GM12878 (cell line): ENCODE measurements around the gene COL4A2. TPM values are rescaled to one million over a fixed set of nuclear protein-coding genes. Genes with fewer than 3 reads are reported as not detected.

Experiments used
- ATAC-seq: fragments of 200-7000 bp; cut with Tn5 transposase; 3 replicates; pipeline ENCODE4 v1.9.1; 2020; ENCODE audit warnings: mild to moderate bottlenecking, moderate library complexity
- BruUV-seq: library from RNA; stranded (reverse); fragments of 400-500 nt; replicated peaks from 2 replicates; lab custom pipeline; 2021; lab: Mats Ljungman, UMichigan
- CTCF ChIA-PET: fragments of 300-600 bp; sonication (Branson Sonifier 250); formaldehyde crosslinking; extraction: SDS; loops from one replicate; lab custom pipeline; 2021; ENCODE audit warnings: inconsistent platforms; lab: Yijun Ruan, JAX
- POLR2A ChIA-PET: fragments of 350-600 bp; formaldehyde crosslinking; extraction: SDS; loops from one replicate; lab custom pipeline; 2021; ENCODE audit warnings: inconsistent platforms; lab: Charles Lee
- RAD21 ChIA-PET: fragments of 300-600 bp; sonication (Branson Sonifier 250); formaldehyde crosslinking; loops from one replicate; lab custom pipeline; 2023; ENCODE audit warnings: antibody characterized with exemption; ENCODE audit not compliant: unreplicated experiment; lab: Charles Lee
- SMC1A ChIA-PET: fragments of 300-600 bp; sonication (Branson Sonifier 250); formaldehyde crosslinking; loops from one replicate; lab custom pipeline; 2023; ENCODE audit not compliant: unreplicated experiment, uncharacterized antibody; lab: Charles Lee
- DNase-seq: peaks from one replicate; pipeline ENCODE4 v3.0.0-alpha.2; 2011; ENCODE audit warnings: low read depth, low spot score
- FAIRE-seq: peaks from 3 replicates; lab custom pipeline; 2011; peaks lifted over from hg19 to GRCh38; lab: Jason Lieb, UNC
- H2AFZ ChIP-seq: 2 replicates; pipeline ENCODE4 v1.6.0; 2011; ENCODE audit warnings: low read depth, low read length, control low read depth; ENCODE audit not compliant: control insufficient read depth
- H3K27ac ChIP-seq: 2 replicates; pipeline ENCODE4 v1.5.1; 2011; ENCODE audit warnings: control low read depth; ENCODE audit not compliant: control insufficient read depth, insufficient read depth
- H3K27me3 ChIP-seq, 2 experiments: replicated peaks in 1 of 2; 2 replicates each; pipeline versions ENCODE4 v1.6.0 to v1.6.1; 2011; ENCODE audit warnings: low read length in 1 of 2; ENCODE audit not compliant: control insufficient read depth in 2 of 2, insufficient read depth in 2 of 2
- H3K36me3 ChIP-seq, 2 experiments: 2 replicates each; pipeline ENCODE4 v1.5.1; 2011; ENCODE audit warnings: low read length in 1 of 2; ENCODE audit not compliant: control insufficient read depth in 2 of 2, insufficient read depth in 2 of 2
- H3K4me1 ChIP-seq: 2 replicates; pipeline ENCODE4 v1.6.1; 2011; ENCODE audit warnings: mild to moderate bottlenecking, low read length, moderate library complexity, mixed read lengths; ENCODE audit not compliant: control insufficient read depth, insufficient read depth
- H3K4me2 ChIP-seq: 2 replicates; pipeline ENCODE4 v1.6.0; 2011; ENCODE audit warnings: control low read depth; ENCODE audit not compliant: control insufficient read depth, insufficient read depth
- H3K4me3 ChIP-seq: fragments of 200-600 bp; sonication (generic); 2 replicates; pipeline ENCODE4 v1.5.1; 2016
- H3K79me2 ChIP-seq: 2 replicates; pipeline ENCODE4 v1.6.0; 2011; ENCODE audit warnings: low read length; ENCODE audit not compliant: control insufficient read depth, insufficient read depth
- H3K9ac ChIP-seq: 2 replicates; pipeline ENCODE4 v1.8.0; 2011; ENCODE audit warnings: low read length, control low read depth, mixed read lengths; ENCODE audit not compliant: control insufficient read depth, insufficient read depth
- H3K9me3 ChIP-seq: replicated peaks from 3 replicates; pipeline ENCODE4 v1.5.1; 2011; ENCODE audit warnings: mild to moderate bottlenecking, low read length; ENCODE audit not compliant: control insufficient read depth, insufficient read depth
- H4K20me1 ChIP-seq: 2 replicates; pipeline ENCODE4 v1.6.0; 2011; ENCODE audit not compliant: control insufficient read depth, insufficient read depth
- ASH2L ChIP-seq: fragments of 300-600, 200-600 bp; sonication (generic); IDR thresholded peaks from 2 replicates; pipeline ENCODE4 v1.6.1; 2017; ENCODE audit warnings: low read depth, mild to moderate bottlenecking, borderline replicate concordance
- BCL3 ChIP-seq: IDR thresholded peaks from 2 replicates; pipeline ENCODE4 v1.6.1; 2011; ENCODE audit warnings: borderline replicate concordance, low read depth, mild to moderate bottlenecking, moderate library complexity, low read length; ENCODE audit not compliant: insufficient read depth, poor library complexity, severe bottlenecking
- BRCA1 ChIP-seq: IDR thresholded peaks from 2 replicates; pipeline ENCODE4 v1.6.1; 2011; ENCODE audit warnings: low read depth, low read length, improper control_type of control experiment
- CBFB ChIP-seq: IDR thresholded peaks from 2 replicates; pipeline ENCODE4 v1.6.1; 2016; ENCODE audit warnings: antibody characterized with exemption, low read depth
- CHD2 ChIP-seq: IDR thresholded peaks from 2 replicates; pipeline ENCODE4 v1.6.1; 2011; ENCODE audit warnings: low read depth, low read length, improper control_type of control experiment, borderline replicate concordance
- CREM ChIP-seq: IDR thresholded peaks from 2 replicates; pipeline ENCODE4 v1.6.1; 2014; ENCODE audit warnings: antibody characterized with exemption, low read depth
- E2F8 ChIP-seq: fragments of 450-650 bp; IDR thresholded peaks from 2 replicates; pipeline ENCODE4 v1.6.1; 2018; ENCODE audit warnings: mild to moderate bottlenecking, low read depth, moderate library complexity; ENCODE audit not compliant: partially characterized antibody
- MEF2A ChIP-seq: IDR thresholded peaks from 2 replicates; pipeline ENCODE4 v1.6.1; 2011; ENCODE audit warnings: low read depth, mild to moderate bottlenecking, low read length, moderate library complexity; ENCODE audit not compliant: insufficient read depth
- NBN ChIP-seq: fragments of 450-650 bp; IDR thresholded peaks from 2 replicates; pipeline ENCODE4 v1.6.1; 2016
- NFIC ChIP-seq: IDR thresholded peaks from 2 replicates; pipeline ENCODE4 v1.6.1; 2012; ENCODE audit warnings: low read depth, mild to moderate bottlenecking, inconsistent platforms, low read length, moderate library complexity
- NFXL1 ChIP-seq: fragments of 450-650 bp; IDR thresholded peaks from 2 replicates; pipeline ENCODE4 v1.6.1; 2017; ENCODE audit warnings: antibody characterized with exemption, mild to moderate bottlenecking, borderline replicate concordance
- NR2C1 ChIP-seq: fragments of 450-650 bp; IDR thresholded peaks from 2 replicates; pipeline ENCODE4 v1.6.1; 2017; ENCODE audit warnings: antibody characterized with exemption, mild to moderate bottlenecking, moderate library complexity
- REST ChIP-seq: IDR thresholded peaks from 2 replicates; pipeline ENCODE4 v1.6.1; 2012; ENCODE audit warnings: mild to moderate bottlenecking, low read depth, low read length
- SIN3A ChIP-seq: IDR thresholded peaks from 2 replicates; pipeline ENCODE4 v1.6.1; 2012; ENCODE audit warnings: low read depth, low read length, improper control_type of control experiment
- SUZ12 ChIP-seq: fragments of 200-600 bp; sonication (generic); IDR thresholded peaks from one replicate; pipeline ENCODE4 v1.6.1; 2018; ENCODE audit warnings: antibody characterized with exemption, mild to moderate bottlenecking; ENCODE audit not compliant: unreplicated experiment
- YY1 ChIP-seq: IDR thresholded peaks from 2 replicates; pipeline ENCODE4 v1.6.1; 2011; ENCODE audit warnings: low read depth, mild to moderate bottlenecking, low read length
- WGBS: methylation state at CpG from one replicate; pipeline ENCODE4 v1.1.6; 2016; ENCODE audit warnings: low lambda C conversion rate; ENCODE audit not compliant: insufficient replicate concordance, insufficient coverage; ENCODE audit errors: missing lambda C conversion rate; 5-methylcytosine and 5-hydroxymethylcytosine counted together
- in situ Hi-C: fragments of 300-500 bp; cut with MboI; formaldehyde crosslinking; loops from 9 replicates; pipeline ENCODE4 v1.14.3; 2018; ENCODE audit warnings: mixed read lengths
- intact Hi-C: fragments of 100-400 bp; cut with micrococcal nuclease; formaldehyde crosslinking; loops from one replicate; pipeline ENCODE4 v1.14.2; 2022; ENCODE audit not compliant: unreplicated experiment
- polyA plus RNA-seq, 11 experiments: library from polyadenylated mRNA; depleted of rRNA in 4 of 11; unstranded in 6 of 11; stranded (reverse) in 5 of 11; fragments of >200 nt; fragmentation: Nextera tagmentation in 4 of 11; fragmentation: Illumina TruSeq in 1 of 11; extraction: Ambion mirVana in 4 of 11; extraction: Trizol in 1 of 11; gene quantifications; 1 replicate in 1 of 11; 2 replicates in 10 of 11; pipeline versions ENCODE4 v1.2.1 to v1.2.3, GENCODE V29; 2011 to 2016; ENCODE audit warnings: inconsistent platforms in 2 of 11, missing spikeins in 2 of 11, low read depth in 1 of 11
- total RNA-seq, 4 experiments: library from RNA; depleted of rRNA in 3 of 4; stranded (reverse); fragments of >200 nt in 3 of 4; fragmentation: Illumina TruSeq in 1 of 4; extraction: Trizol in 1 of 4; gene quantifications; 2 replicates each; pipeline versions ENCODE4 v1.2.1 to v1.2.3, GENCODE V29; 2013 to 2021

COL4A2 gene
- total and polyA plus RNA-seq, 10 of the 15 experiments (the other 5 are each of a cell fraction or from before 2014, with no cell fraction given), result 0.16 to 1.6 (median 0.62) TPM; not detected in 3

GRCh38 chr13:110392510-110393240 lies 85.6 kb downstream of the COL4A2 start:
- ATAC-seq (no peak), FAIRE-seq (no peak), DNase-seq (no peak)
- POLR2A ChIA-PET, result no interaction called here
- RAD21 ChIA-PET, result interaction anchor here (1.3 kb wide), 1 partner anchor 17 kb away, joined by 4 read pairs; no protein-coding TSS in a partner anchor
- Histone ChIP-seq H2AFZ (no peak overlapping the region), H3K79me2 (no peaks in the 10 kb centered on the region), H3K9ac (no peak overlapping the region), H3K4me2 (no peak overlapping the region), H4K20me1 (no peaks in the 10 kb centered on the region), H3K27me3 (no peaks in the 10 kb centered on the region), H3K4me3 (no peak overlapping the region), H3K36me3 (no peaks in the 10 kb centered on the region), H3K27ac (no peak overlapping the region), H3K9me3 (no peaks in the 10 kb centered on the region; the same call in 2 of the 3 replicates), H3K4me1 (no peaks in the 10 kb centered on the region)
- intact Hi-C loops, result no loop called here
- in situ Hi-C loops, result no loop called here
- SMC1A ChIA-PET, result interaction anchor here (0.9 to 1.0 kb wide), 2 partner anchors 9 to 52 kb away, joined by 3 to 4 read pairs; no protein-coding TSS in a partner anchor
- CTCF ChIA-PET, result interaction anchor here (0.9 kb wide), 1 partner anchor 14 kb away, joined by 3 read pairs; no protein-coding TSS in a partner anchor
- WGBS, result 3% methylated on average over 7 of the region's 7 CpGs
- no TSS peak for BruUV-seq
- TF ChIP-seq MEF2A (no peak), ASH2L (no peak), YY1 (no peak), CBFB (no peak), SIN3A (no peak), NBN (no peak), REST (no peak), CHD2 (no peak), E2F8 (no peak), NFIC (no peak), SUZ12 (no peak), NFXL1 (no peak), BCL3 (no peak), NR2C1 (no peak), BRCA1 (no peak), CREM (no peak)
